Muscle of leg (tissue), 16 donors: ENCODE data around the gene MOV10L1. TPM values are rescaled to one million over a fixed set of nuclear protein-coding genes. Genes with fewer than 3 reads are reported as not detected.

Experiments
- DNase-seq: peaks from one replicate; pipeline ENCODE4 v3.0.0; 2013
- H3K27ac ChIP-seq: one replicate; pipeline ENCODE4 v1.5.1; 2013; ENCODE audit warnings: mild to moderate bottlenecking, low read length, control low read depth
- H3K27me3 ChIP-seq: one replicate; pipeline ENCODE4 v1.6.1; 2013; ENCODE audit warnings: low read length; ENCODE audit not compliant: control insufficient read depth, insufficient read depth
- H3K36me3 ChIP-seq: one replicate; pipeline ENCODE4 v1.6.1; 2013; ENCODE audit warnings: low read length; ENCODE audit not compliant: control insufficient read depth, insufficient read depth
- H3K4me1 ChIP-seq: one replicate; pipeline ENCODE4 v1.6.1; 2013; ENCODE audit warnings: low read length; ENCODE audit not compliant: control insufficient read depth, insufficient read depth
- H3K4me3 ChIP-seq: one replicate; pipeline ENCODE4 v1.5.1; 2013; ENCODE audit warnings: low read length, control low read depth
- H3K9me3 ChIP-seq: replicated peaks from 2 replicates; pipeline ENCODE4 v1.6.1; 2013; ENCODE audit warnings: low read depth, low read length; ENCODE audit not compliant: control insufficient read depth
- WGBS: methylation state at CpG from one replicate; pipeline ENCODE4 v1.1.5; 2013; ENCODE audit warnings: missing lambda C conversion rate; ENCODE audit not compliant: insufficient coverage; 5-methylcytosine and 5-hydroxymethylcytosine counted together
- long read RNA-seq, 11 donors: transcript quantifications; one replicate each; lab custom pipeline, GENCODE V29; 2026
- polyA plus RNA-seq, 8 donors: library from polyadenylated mRNA; unstranded; fragments of 120-200 nt; gene quantifications; one replicate each; pipeline versions ENCODE4 v1.2.1 to v1.2.3, GENCODE V29; 2013; ENCODE audit warnings: inconsistent platforms in 1 of 8, low replicate concordance in 1 of 8; ENCODE audit not compliant: insufficient read length in 8 of 8, insufficient read depth in 1 of 8
- total RNA-seq: library from RNA; stranded (reverse); fragments of 120-200 nt; gene quantifications from one replicate; pipeline ENCODE4 v1.2.4, GENCODE V29; 2013

Gene MOV10L1
- 0.40 TPM for total RNA-seq
- polyA plus RNA-seq = under 1 TPM; 0.08 to 0.50 (median 0.20) TPM
- long read RNA-seq, donor 1 = 0 reads
- long read RNA-seq, donor 2 = 0 reads
- long read RNA-seq, donor 3 = 0 reads
- long read RNA-seq, donor 4 = 0 reads
- long read RNA-seq, donor 5 = 0 reads
- long read RNA-seq, donor 6 = 0 reads
- long read RNA-seq, donor 7 = 0 reads
- long read RNA-seq, donor 8 = 0 reads
- long read RNA-seq, donor 9 = 0 reads
- long read RNA-seq, donor 10, partial matches to known transcripts = 0 of 5 reads
- long read RNA-seq, donor 10, other reads (novel, unspliced or antisense) = 5 of 5 reads
- long read RNA-seq, donor 11 = 0 reads

- Histone ChIP-seq H3K9me3 (peaks cover 2% of the 10 kb centered on the region), H3K27me3 (peaks cover 20% of the 10 kb centered on the region), H3K36me3 (no peaks in the 10 kb centered on the region), H3K4me1 (no peaks in the 10 kb centered on the region), H3K27ac (no peak within 1 kb of the TSS), H3K4me3 (no peak within 1 kb of the TSS)
- DNase-seq = peak; percentile 49
- 43% methylated on average over 82 of the region's 83 CpGs for WGBS
Observed at GRCh38 chr22:50089682-50090411, at the start of gene MOV10L1. Gene MOV10L1, plus strand, starts transcription at chr22:50090006. Its CDS starts 83 bp downstream, at chr22:50090089.

DNA sequence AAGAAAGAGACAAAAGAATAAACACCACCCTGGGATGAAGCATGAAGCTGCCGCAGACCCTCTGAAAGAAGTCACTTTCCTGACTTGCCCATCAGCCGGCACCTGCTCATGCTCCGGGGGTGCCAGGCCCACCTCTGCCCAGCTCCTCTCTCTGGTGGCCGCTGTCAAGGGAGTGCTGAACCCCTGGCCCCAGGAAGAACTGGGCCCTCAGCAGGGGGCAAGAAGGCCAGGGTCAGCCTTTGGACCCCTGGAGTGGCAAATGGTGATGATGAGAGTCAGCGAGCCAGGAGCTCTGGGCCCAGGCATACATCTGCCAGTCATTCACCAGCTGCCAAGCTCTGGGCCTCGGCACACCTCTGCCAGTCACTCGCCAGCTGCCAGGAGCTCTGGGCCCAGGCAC lies 49.1 kb upstream of the MOV10L1 start:
- H3K27ac ChIP-seq = no peak overlapping the region
- 100% methylated on average over 3 of the region's 7 CpGs for WGBS
- DNase-seq = no peak
- H3K4me3 ChIP-seq = no peak overlapping the region
- no peaks in the 10 kb centered on the region for H3K36me3 ChIP-seq
- H3K27me3 ChIP-seq = peaks cover 8% of the 10 kb centered on the region
- peaks cover 9% of the 10 kb centered on the region for H3K9me3 ChIP-seq
- no peaks in the 10 kb centered on the region for H3K4me1 ChIP-seq

- H3K27ac ChIP-seq = no peak overlapping the region
- DNase-seq = no peak
- no peak overlapping the region for H3K4me3 ChIP-seq
- 77% methylated on average over 16 of the region's 17 CpGs for WGBS
- no peaks in the 10 kb centered on the region for H3K36me3 ChIP-seq
- H3K27me3 ChIP-seq = peaks cover 8% of the 10 kb centered on the region
- peaks cover 9% of the 10 kb centered on the region for H3K9me3 ChIP-seq
- H3K4me1 ChIP-seq = no peaks in the 10 kb centered on the region
Observed at GRCh38 chr22:50041361-50042065, 48.3 kb upstream of the MOV10L1 start.

GRCh38 chr22:50044485-50045118 lies 45.2 kb upstream of the MOV10L1 start:
- no peaks in the 10 kb centered on the region for H3K36me3 ChIP-seq
- H3K27me3 ChIP-seq = peaks cover 4% of the 10 kb centered on the region
- H3K9me3 ChIP-seq = peaks cover 2% of the 10 kb centered on the region
- no peak for DNase-seq
- H3K27ac ChIP-seq = no peak overlapping the region
- WGBS = 66% methylated on average over 17 of the region's 30 CpGs
- no peak overlapping the region for H3K4me3 ChIP-seq
- H3K4me1 ChIP-seq = peaks cover 10% of the 10 kb centered on the region

GRCh38 chr22:50045211-50046018 lies 44.4 kb upstream of the MOV10L1 start:
- peaks cover 10% of the 10 kb centered on the region for H3K4me1 ChIP-seq
- no peaks in the 10 kb centered on the region for H3K9me3 ChIP-seq
- no peak for DNase-seq
- H3K36me3 ChIP-seq = no peaks in the 10 kb centered on the region
- 69% methylated on average over 34 of the region's 35 CpGs for WGBS
- H3K27ac ChIP-seq = no peak overlapping the region
- H3K4me3 ChIP-seq = no peak overlapping the region
- H3K27me3 ChIP-seq = no peaks in the 10 kb centered on the region

DNA sequence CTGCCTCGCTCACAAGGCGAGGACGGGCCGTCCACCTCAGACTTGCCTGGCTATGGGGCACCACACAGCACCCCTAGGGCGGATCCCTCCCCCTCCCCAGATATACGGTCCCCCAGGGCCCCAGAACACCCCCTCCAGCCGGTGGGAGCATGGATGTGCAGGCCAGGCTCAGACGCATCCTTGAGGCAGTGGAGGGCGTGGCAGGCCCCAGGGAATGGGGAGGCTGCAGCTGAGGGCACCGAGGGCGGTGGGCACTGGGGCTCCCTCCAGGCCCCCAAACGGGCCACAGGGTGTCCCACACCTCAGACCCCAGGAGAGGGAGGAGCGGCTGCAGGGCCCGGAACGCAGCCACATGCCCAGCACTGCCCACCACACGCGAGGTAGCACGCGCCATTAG lies 43.8 kb upstream of the MOV10L1 start:
- Histone ChIP-seq H3K9me3 (no peaks in the 10 kb centered on the region), H3K36me3 (no peaks in the 10 kb centered on the region), H3K27me3 (no peaks in the 10 kb centered on the region), H3K4me1 (peaks cover 10% of the 10 kb centered on the region), H3K4me3 (no peak overlapping the region), H3K27ac (no peak overlapping the region)
- WGBS = 66% methylated on average over 14 of the region's 19 CpGs
- DNase-seq = no peak

GRCh38 chr22:50046481-50047245 lies 43.1 kb upstream of the MOV10L1 start:
- no peak for DNase-seq
- H3K4me3 ChIP-seq = no peak overlapping the region
- H3K4me1 ChIP-seq = peaks cover 10% of the 10 kb centered on the region
- no peaks in the 10 kb centered on the region for H3K9me3 ChIP-seq
- no peaks in the 10 kb centered on the region for H3K27me3 ChIP-seq
- 80% methylated on average over 12 of the region's 27 CpGs for WGBS
- H3K36me3 ChIP-seq = no peaks in the 10 kb centered on the region
- H3K27ac ChIP-seq = no peak overlapping the region

DNA sequence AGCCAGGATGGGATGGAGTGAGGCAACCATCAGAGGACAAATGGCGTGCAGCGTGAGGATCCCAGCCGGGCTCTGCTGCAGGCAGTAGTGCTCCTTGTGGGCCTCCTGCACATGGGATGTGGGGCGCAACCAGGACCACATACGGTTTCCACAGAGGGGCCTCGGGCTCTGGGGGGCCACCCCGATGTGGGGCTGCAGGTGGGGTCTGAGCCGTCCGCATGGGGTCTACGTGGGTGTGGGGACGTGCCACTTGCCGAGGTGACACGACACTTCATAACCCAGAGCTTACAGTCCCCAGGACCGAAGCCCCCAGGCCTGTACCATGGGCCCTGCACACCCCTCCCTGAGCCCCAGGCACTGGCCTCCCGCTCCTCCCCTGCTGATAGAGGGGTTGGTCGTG lies 42.5 kb upstream of the MOV10L1 start:
- WGBS = 83% methylated on average over 15 of the region's 16 CpGs
- H3K27me3 ChIP-seq = no peaks in the 10 kb centered on the region
- H3K9me3 ChIP-seq = no peaks in the 10 kb centered on the region
- peaks cover 10% of the 10 kb centered on the region for H3K4me1 ChIP-seq
- no peak overlapping the region for H3K27ac ChIP-seq
- no peak overlapping the region for H3K4me3 ChIP-seq
- DNase-seq = no peak
- no peaks in the 10 kb centered on the region for H3K36me3 ChIP-seq
